ENCODE results near the gene PBX2.

Gene PBX2

DNA sequence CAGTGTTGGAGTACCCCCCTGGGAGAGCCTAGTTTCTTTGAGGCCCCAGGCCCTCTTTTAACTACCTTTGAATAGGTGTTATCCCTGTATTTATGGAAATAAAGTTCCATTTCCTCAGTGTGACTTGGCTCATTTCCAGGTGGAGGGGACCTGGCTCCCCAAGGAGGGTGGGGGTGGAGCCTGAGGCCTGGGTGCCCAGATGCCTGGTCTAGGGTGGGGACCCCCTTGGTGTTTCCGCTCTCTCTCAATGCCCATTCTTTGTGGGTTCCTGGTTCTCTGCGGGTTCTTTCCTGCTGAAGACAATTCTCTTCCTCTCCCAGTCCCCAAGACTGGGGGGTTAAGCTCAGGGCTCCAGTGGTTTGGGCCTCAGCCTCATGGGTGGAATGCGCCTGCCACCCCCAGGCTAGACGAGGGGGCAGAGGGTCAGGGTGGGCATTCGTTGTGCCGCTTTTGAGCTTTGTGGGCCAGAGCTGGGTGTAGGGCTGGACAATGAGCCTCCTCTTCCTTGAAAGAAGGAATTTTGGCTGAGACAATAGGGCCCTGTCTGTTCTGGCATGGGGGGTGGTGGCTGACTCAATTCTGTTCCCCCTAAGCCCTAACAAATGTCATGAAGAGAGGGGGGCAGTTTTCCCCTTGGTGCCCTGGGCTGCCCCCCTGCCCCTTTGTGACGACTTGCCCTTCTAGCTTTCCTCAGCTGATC is 26.3 kb downstream of the PBX2 start:
- Histone ChIP-seq H3K36me3 (peaks cover 30 to 74% (median 53%) of the 10 kb centered on the region in 11 experiments), H3K4me1 (peaks cover 0 to 12% (median 7%) of the 10 kb centered on the region in 10 experiments; a peak in 8 of 20 replicates), H3K27me3 (no peaks in the 10 kb centered on the region), H3K9me3 (replicated peaks in 1 of 11) (no peaks in the 10 kb centered on the region), H3K27ac (no peak overlapping the region), H3K4me2 (no peak overlapping the region), H4K20me1 (peaks cover 0 to 28% (median 0%) of the 10 kb centered on the region in 11 experiments; a peak in 1 of 22 replicates), H3K9ac (0 out of 22 replicates have a peak overlapping the region, but pooled peaks of 1 of the 11 experiments have one; percentile 5), H3K4me3 (no peak overlapping the region)
- TF ChIP-seq Cebpa-rat (IDR thresholded peaks at IDR 0.05): no peak

DNA sequence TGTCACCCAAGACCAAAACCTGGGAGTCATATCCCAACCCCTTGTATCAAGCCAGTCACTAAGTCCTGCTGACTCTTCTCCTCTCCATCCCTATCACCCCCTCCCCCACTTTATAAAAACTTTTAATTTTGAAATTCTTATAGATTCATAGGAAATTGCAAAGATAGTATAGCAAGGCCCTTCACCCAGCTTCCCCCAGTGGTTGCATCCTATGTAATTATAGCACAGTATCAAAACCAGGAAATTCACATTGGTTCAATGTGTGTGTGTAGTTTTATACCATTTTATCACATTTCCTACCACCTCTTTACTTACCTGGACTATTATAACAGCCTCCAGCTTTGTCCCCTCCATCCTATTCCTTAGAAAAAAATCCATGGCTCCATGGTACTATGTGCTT is 31.9 kb downstream of the PBX2 start:
- Histone ChIP-seq H3K27ac (no peak overlapping the region), H3K27me3 (no peaks in the 10 kb centered on the region), H3K4me3 (no peak overlapping the region), H3K9me3 (replicated peaks in 1 of 11) (no peaks in the 10 kb centered on the region), H4K20me1 (no peaks in the 10 kb centered on the region), H3K4me2 (no peak overlapping the region), H3K36me3 (peaks cover 18 to 56% (median 43%) of the 10 kb centered on the region in 11 experiments), H3K4me1 (peaks cover 11 to 23% (median 20%) of the 10 kb centered on the region in 10 experiments), H3K9ac (peak overlapping the region in 1 of 11 experiments; percentile 33; a peak in 1 of 22 replicates)
- no peak for TF ChIP-seq Cebpa-rat (IDR thresholded peaks at IDR 0.05)

DNA sequence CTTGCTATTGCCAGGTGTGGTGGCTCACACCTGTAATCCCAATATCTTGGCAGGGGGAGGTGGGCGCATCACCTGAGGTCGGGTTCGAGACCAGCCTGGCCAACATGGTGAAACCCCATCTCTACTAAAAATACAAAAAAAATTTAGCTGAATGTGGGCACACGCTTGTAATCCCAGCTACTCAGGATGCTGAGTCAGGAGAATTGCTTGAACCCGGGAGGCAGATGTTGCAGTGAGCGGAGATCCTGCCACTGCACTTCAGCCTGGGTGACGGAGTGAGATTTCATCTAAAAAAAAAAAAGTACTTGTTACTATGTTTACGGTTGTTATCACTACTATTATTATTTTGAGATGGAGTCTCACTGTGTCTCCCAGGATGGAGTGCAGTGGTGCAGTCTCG is 33.1 kb downstream of the PBX2 start:
- peaks cover 15 to 44% (median 35%) of the 10 kb centered on the region in 11 experiments for H3K36me3 ChIP-seq
- H3K4me3 ChIP-seq: no peak overlapping the region

DNA sequence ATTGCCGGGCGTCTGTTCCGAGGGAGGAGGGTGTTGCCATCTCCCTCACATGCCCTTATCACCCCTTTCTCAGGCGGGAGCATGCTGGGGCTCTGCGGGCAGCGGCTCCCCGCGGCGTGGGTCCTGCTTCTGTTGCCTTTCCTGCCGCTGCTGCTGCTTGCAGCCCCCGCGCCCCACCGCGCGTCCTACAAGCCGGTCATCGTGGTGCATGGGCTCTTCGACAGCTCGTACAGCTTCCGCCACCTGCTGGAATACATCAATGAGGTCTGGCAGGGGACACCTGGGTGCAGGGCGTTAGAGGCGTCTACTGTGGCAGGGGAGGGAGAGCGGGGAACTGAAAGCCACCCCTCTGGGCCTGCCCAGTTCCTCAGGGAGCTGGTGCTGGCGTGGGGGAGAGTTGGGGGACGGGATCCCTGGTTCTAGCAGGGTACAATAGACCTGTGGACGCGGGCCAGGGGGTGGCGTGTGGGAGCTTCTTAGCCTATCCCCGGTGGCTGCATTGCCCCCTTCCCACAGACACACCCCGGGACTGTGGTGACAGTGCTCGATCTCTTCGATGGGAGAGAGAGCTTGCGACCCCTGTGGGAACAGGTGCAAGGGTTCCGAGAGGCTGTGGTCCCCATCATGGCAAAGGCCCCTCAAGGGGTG is 35.4 kb downstream of the PBX2 start:
- H3K36me3 ChIP-seq: peaks cover 15 to 42% (median 32%) of the 10 kb centered on the region in 11 experiments
- H3K27me3 ChIP-seq: peaks cover 0 to 4% (median 0%) of the 10 kb centered on the region in 11 experiments; a peak in 3 of 22 replicates
- H3K4me3 ChIP-seq: peak overlapping the region; percentile 69 to 85 (median 76)
- H3K4me1 ChIP-seq: peaks cover 11 to 39% (median 31%) of the 10 kb centered on the region in 10 experiments
- TF ChIP-seq Cebpa-rat (IDR thresholded peaks at IDR 0.05): no peak
- peak overlapping the region; percentile 45 to 86 (median 80); a peak in 20 of 22 replicates for H3K27ac ChIP-seq
- H3K4me2 ChIP-seq: peak overlapping the region; percentile 83 to 99 (median 98)
- H4K20me1 ChIP-seq: no peaks in the 10 kb centered on the region
- no peaks in the 10 kb centered on the region for H3K9me3 ChIP-seq (replicated peaks in 1 of 11)
- H3K9ac ChIP-seq: peak overlapping the region; percentile 77 to 87 (median 82)

More for the DNA sequence above, 33.1 kb downstream of the PBX2 start:
- no peak overlapping the region for H3K4me2 ChIP-seq
- no peaks in the 10 kb centered on the region for H3K9me3 ChIP-seq (replicated peaks in 1 of 11)
- TF ChIP-seq Cebpa-rat (IDR thresholded peaks at IDR 0.05): no peak
- H4K20me1 ChIP-seq: no peaks in the 10 kb centered on the region
- H3K27me3 ChIP-seq: peaks cover 0 to 4% (median 0%) of the 10 kb centered on the region in 11 experiments; a peak in 2 of 22 replicates
- no peak overlapping the region for H3K27ac ChIP-seq
- peaks cover 11 to 34% (median 31%) of the 10 kb centered on the region in 10 experiments for H3K4me1 ChIP-seq
- H3K9ac ChIP-seq: no peak overlapping the region

DNA sequence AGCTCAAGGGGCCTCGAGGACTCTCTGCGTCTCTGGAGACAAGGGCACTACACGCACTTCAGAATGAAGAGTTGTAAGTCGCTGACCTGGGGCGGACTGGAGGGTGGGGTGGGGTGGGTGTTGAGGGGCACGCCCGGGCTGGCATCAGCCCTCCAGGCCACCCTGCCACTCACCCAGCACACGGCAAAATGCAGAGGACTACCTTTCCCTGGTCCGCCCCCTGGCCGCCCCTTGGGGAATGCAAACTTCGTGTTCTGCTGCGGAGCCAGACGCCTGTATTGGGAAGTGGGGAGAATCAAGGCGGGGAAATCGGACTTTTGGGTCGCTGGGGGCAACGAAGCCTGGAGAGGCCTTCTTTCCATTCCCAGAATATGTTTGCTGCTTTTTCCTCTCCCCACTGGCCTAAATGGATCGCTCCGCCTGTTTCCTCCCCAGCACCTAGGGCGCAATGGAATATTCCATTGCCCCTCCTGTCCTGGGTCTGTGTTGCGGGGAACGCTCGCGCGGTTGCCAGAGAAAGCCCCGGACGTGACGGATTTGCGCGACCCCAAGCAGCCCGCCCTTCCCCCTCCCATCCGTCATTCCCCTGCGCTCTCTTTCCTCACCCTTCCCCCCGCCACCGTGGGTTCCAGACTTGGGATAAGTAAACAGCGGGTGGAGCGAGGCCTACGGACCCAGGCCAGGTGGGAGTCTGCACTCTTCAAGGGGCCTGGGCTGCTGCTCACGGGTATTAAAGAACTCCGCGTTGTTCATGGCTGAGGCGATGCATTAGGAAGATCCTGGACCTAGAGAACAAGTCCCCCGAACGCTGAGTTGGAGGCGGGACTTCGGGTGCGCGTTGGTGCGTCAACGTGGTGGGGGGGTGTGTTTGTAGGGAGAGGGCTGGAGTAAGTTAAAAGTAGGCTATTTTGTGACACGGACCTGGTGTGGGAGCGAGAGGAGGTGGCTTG is 36.2 kb downstream of the PBX2 start, which contains the start of gene PPT2:
Gene PPT2, plus strand, starts transcription at position 578 of the 950 bp plus-strand sequence. CDS start 454 bp downstream, outside the sequence.
- Histone ChIP-seq H3K27ac (peak within 1 kb of the TSS; percentile 45 to 86 (median 80); a peak in 20 of 22 replicates), H4K20me1 (no peaks in the 10 kb centered on the region), H3K36me3 (peaks cover 15 to 34% (median 30%) of the 10 kb centered on the region in 11 experiments)

DNA sequence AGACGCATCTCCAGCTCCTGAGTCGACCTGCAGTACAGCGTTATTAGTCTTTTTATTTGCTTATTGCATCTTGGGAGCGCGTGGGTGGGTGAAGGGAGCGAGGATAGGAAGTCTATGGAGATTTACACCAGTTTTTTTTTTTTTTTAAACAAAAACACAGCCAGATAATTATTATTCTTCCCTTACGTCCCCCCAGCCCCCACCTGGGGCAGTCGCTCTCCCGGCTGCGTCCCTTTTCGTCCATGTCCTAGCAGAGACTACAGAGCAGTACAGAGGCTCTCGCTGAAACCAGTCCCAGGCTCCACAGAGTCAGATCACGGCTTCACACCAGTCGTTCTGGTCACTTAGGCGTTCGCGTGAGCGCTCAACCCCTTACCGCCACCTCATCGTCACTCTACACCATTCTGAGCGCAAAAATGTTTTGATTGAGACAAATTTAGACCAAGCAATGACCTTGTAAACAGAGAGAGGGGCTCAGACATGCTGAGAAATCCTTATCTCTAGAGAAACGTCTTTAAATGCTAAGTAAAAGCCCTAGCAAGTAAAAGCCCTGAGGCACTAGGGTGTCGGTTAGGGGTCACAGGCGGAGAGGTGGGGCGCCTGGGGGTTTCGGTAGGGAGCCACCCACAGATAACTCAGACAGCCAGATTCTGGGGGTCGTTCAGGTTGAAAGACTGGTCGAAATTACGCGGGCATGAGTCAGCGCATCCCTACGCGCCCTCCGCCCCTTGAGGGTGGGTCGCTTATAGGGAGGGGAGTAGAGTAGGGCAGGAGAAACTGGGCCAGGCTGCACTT is 37.0 kb downstream of the PBX2 start:
- no peak for TF ChIP-seq Cebpa-rat (IDR thresholded peaks at IDR 0.05)
- Histone ChIP-seq H3K9ac (peak overlapping the region in 6 of 11 experiments; percentile 41 to 87 (median 82); a peak in 11 of 22 replicates), H3K4me2 (peak overlapping the region; percentile 83 to 99 (median 98)), H3K9me3 (replicated peaks in 1 of 11) (peaks cover 0 to 9% (median 6%) of the 10 kb centered on the region in 11 experiments; a peak in 8 of 22 replicates), H3K4me1 (peaks cover 11 to 39% (median 31%) of the 10 kb centered on the region in 10 experiments), H3K36me3 (peaks cover 9 to 25% (median 21%) of the 10 kb centered on the region in 11 experiments), H4K20me1 (no peaks in the 10 kb centered on the region), H3K27me3 (peaks cover 0 to 12% (median 8%) of the 10 kb centered on the region in 11 experiments; a peak in 11 of 22 replicates), H3K4me3 (peak overlapping the region in 8 of 10 experiments; percentile 69 to 85 (median 80); a peak in 10 of 20 replicates), H3K27ac (peak overlapping the region in 7 of 11 experiments; percentile 16 to 86 (median 75); a peak in 8 of 22 replicates)

More for the DNA sequence above, 36.2 kb downstream of the PBX2 start, which contains the start of gene PPT2:
- H3K4me3 ChIP-seq: peak within 1 kb of the TSS; percentile 69 to 85 (median 76)
- H3K4me2 ChIP-seq: peak within 1 kb of the TSS; percentile 83 to 99 (median 98)
- TF ChIP-seq Cebpa-rat (IDR thresholded peaks at IDR 0.05): no peak
- peak within 1 kb of the TSS; percentile 77 to 87 (median 82) for H3K9ac ChIP-seq
- peaks cover 0 to 4% (median under 1%) of the 10 kb centered on the region in 11 experiments; a peak in 7 of 22 replicates for H3K27me3 ChIP-seq
- peaks cover 11 to 39% (median 31%) of the 10 kb centered on the region in 10 experiments for H3K4me1 ChIP-seq
- peaks cover 0 to 4% (median 2%) of the 10 kb centered on the region in 11 experiments; a peak in 8 of 22 replicates for H3K9me3 ChIP-seq (replicated peaks in 1 of 11)
